HG02610 (cell line): Measurements from ENCODE around the gene PTGER3.

Experiments used
- ATAC-seq: cut with Tn5 transposase; IDR thresholded peaks from one replicate; pipeline ENCODE4 v1.9.1; 2021; ENCODE audit warnings: mild to moderate bottlenecking, moderate library complexity; ENCODE audit not compliant: unreplicated experiment

Gene PTGER3

DNA sequence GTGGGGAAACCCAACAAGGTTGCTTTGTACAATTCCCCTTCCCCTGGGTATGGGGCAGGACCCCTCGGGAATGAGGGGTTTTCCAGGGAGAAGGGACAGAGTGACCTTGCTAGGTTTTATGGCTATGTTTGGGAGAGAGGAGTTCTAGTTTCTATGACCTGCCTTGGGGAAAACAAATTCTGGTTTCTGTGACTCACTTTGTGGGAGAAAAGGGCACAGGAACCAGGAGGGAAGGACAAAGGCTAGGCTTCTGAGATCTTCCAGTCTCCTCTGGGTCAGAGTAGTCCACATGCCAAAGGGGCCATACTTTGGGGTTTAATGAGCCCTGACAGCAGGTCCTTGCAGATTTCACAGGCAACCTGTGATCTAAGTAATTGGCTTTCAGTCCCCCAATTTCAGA lies 5.5 kb upstream of the PTGER3 start:
- no peak for ATAC-seq

DNA sequence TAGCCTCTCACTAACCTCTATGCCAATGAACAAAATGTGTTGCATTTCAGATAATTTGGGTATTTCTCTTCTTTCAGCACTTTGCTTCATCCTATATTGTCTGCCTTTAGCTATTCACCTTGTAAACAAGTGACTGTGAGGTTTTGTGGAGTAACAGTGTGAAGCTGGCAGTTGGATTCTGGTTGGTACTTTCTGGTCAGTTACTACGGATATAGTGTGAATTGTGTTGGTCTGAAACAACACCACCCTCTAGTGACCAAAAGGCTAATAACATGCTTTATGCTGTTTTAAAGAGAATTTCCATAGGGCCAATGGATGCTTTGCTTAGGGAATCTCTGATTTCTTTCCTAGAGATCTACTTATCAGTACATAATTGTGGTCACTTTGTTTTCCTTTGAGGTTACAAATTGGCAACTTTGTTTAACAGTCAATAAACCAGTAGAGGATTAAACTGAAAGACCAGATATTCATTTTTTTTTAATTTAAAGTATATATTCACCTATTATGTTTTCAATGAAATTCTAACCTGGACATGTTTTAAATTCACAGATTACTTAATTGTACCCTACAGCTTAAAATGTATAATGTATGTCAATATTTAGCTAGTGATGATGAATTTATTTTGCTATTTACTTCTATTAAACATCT lies 2.5 kb upstream of the PTGER3 start:
- ATAC-seq = peak; percentile 56

DNA sequence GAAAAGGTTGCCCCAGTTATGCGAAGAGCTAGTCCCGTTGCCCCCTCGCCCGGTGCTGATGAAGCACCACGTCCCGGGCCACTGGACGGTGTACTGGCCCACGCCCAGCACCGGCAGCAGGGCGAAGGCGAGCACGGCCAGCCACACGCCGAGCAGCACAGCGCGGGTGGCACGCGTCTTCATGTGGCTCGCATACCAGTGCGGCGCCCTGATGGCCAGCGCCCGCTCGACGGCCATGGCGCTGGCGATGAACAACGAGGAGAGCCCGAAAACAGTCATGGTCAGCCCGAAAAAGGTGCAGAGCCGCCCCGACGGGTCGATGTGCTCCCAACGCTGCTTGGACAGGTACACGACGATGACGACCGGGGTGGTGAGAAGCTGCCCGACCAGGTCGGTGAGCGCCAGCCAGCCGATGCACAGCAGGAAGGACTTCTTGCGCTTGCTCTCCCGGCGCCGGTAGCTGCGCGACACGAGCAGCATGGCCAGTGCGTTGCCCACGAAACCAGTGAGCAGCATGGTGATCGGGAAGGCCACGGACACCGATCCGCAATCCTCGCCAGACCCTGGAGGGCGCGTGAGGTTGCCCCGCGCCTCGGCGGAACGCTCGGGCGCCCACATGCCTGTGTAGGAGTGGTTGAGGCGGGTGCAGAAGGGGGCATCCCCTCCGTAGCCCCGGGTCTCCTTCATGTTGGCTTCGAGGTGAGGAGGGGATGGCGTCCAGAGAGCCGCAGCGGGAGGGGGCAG lies 553 bp downstream of the PTGER3 start:
- ATAC-seq = peak; percentile 36

DNA sequence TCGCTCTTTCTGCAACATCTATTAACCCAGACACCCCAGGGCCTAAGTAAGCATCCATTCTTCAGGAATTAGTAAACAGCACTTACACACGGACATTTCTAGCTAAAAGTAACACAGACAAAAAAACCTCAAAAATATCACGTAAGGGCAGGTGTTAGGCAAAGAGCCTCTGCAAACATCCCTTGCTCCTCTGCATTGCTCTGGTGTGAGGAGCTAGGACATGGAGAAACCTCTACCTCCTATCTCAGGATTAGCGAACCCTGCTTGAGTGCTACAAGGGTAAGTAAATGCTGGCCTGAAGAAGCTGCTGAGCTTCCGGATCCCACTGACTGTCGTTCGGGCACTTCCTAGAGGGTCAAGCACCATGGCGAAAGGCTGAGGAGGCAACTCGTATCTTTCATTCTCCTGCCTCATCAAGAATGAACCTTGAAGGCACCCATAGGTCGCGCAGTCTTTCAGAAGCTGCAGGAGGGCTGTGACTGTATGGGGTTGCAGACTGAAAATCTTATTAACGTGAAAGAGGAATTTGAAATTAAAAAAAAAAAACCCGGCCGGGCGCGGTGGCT lies 2.1 kb downstream of the PTGER3 start:
- ATAC-seq = no peak

DNA sequence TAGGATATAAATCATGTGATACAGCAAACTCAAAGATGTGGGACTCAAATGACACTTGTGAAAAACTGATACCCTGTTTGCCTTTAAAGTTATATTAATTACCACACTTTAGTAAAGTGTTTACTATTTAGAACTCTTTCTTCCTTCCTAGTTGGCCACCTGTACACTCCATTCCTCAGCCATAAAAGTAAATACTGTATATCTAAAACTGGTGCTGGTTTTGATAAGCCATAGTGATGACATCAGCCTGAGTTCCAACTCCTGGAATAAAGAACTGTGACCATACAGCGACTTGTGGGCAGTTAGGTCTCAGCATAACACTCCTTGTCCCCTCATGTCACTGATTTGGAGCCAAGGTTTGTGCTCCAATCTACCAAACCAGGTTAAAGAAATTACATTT lies 2.8 kb downstream of the PTGER3 start:
- no peak for ATAC-seq

DNA sequence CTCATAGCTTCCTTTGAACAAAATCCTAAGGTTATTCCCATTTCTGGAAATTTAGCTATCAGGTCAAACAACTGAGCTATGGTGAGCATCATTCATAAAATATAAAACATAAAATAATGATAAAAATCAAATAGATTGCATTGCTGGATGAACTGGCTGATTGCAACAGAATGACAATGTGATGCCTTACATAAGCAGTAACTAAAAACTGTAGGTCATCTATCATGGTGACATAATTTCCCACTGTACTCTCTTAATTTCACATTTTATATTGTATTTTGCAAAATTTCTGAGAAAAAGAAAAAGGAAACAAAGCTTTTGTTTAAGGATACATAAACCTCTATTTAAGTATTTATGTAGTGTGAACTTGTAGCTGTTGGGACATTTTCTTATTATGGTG lies 4.6 kb downstream of the PTGER3 start:
- ATAC-seq = no peak

DNA sequence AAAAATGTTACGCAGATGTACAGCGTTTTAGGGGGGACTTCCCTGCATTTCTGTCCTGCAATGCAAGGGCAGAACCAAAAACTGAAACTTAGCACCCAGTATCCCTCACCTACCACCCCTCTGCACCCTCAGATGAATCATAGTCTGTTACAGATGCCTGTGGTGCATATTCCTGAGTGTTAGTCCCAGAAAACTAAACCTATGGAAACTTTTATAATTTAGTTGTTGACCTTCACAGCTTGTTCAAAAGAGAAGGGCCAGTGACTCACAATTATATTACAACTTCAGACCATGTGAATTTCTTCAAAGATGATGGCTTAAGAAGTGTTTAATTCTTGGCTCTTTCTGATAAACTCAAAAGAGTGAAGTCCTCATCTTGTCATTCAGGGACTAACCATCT lies 5.8 kb downstream of the PTGER3 start:
- no peak for ATAC-seq

DNA sequence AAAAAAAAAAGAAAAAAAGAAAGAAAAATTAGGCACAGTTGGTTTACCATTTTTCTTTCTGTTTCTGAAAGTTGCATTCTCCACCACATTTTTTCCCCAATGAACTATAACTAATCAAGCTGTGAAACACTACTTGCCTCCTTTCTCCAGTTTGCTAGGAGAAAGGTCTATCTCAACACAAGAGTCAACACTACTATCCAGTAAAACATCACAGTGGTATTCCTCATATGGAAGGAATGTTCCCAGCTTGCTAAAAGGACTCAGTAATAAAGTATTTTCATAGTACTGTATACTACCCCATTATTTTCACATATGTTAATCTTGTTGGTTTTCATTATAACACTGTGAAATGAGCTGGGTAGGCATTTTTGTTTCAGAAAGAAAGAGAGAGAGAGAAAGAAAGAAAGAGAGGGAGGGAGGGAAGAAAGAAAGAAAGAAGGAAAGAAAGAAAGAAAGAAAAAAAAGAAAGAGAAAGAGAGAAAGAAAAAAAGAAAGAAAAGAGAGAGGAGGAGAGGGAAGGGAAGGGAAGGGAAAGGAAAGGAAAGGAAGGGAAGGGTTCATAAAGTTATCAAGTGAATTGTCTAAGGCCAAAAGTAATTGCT lies 7.9 kb downstream of the PTGER3 start:
- no peak for ATAC-seq

DNA sequence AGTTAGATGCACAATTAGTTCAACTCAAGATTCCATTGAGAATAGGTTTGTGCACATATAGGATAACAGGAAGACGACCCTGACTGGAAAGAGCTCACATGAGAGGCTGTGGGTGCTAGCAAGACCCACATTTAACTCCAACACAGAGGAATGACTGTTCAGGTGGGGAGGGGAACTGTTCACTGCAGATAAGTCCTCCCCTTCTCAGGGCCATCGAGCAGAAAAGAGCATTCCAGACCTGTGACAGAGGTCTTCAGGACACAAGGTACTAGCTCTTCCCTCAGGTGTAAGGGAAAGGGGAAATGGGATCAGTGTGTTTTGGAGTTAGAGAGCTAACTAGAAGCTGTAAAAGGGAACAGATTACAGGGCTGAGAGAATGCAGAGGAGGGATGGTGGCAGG lies 8.7 kb downstream of the PTGER3 start:
- ATAC-seq = no peak

DNA sequence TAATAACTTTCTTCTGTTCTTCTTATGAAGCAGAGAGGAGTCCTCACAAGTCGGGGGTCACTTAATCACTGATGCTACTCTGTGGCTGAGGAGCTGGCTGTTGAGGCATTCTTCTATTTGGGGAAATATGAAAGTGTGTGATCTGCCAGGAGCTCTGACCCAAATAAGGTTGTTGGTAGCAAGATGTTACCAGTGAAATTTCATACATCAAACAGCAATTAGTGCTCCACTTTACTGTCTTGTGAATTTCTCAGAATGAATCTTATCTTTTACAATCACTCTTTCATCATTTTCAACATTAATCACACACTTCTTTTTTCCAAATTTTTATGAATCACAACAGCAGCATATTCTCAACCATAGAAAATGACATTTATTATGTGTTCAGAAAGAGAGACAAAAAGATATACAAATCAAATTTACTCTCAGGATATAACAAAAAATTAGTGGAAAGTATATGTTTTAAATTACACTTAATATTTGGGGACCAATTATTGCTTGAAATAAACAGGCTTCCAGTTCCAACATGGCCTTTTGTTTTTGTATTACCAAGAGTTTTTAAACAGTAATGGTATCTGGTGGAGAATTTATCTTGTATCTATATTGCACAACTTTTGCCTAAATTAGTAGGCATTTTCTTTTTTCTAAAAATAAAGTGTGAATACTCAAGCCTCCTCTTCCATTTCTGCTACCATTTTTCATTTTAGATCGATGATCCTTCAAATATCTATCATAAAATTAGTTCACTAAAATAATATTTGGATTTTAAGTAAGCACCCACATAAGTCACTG lies 9.6 kb downstream of the PTGER3 start:
- no peak for ATAC-seq

DNA sequence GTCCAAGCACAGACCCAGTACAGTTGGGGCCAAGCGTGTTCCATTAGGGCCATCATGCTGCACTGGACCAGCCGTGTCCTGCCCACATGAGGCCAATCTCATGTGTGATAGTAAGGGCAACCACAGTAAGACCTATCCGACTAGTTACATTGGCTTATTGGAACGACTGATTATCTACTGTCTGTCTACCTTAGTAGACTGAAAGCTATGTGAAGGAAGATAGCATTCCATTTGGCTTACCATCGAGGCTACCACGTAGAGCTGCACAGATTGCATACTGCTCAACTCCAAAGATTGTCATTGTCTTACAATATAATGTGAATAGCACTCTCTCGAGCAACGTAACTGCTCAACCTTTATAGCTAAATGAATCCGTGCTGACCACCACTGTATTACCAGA lies 10.6 kb downstream of the PTGER3 start:
- no peak for ATAC-seq

DNA sequence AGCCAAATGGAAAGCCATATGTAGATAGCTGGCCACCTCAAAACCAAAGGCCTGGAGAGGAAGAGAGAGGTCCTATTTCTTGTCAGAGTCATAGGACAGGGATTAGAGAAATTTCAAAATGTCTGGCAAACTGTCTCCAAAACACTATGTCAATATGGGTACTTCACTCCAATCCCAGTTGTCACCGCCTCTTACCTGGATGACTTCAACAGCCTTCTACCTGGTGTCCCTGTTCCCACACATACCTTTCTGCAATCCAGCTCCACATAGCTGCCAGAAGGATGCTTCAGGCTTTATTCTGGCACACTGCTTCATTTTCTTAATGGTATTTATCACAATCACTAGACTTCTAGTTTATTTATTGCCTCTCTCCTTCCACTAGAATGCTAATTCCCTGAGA lies 14.5 kb downstream of the PTGER3 start:
- no peak for ATAC-seq

DNA sequence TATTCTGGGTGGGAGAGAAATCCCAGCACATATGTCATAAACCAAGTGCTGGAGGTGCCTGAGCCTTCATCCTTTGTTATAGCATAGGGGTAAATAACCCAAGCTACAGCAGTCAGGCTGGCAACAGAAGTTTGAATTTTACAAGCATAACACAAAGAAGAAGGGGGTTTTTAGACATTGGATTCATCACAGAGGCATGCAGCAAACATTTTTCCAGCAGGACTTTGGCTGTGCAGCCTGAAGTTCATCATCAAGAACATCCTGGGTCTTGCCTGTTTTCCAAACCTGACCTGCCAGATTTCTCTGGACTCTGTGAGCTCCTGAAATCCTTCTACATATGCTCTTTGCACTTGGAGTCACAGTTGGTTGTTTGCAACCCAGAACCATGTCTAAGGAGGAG lies 16.2 kb downstream of the PTGER3 start:
- ATAC-seq = no peak

DNA sequence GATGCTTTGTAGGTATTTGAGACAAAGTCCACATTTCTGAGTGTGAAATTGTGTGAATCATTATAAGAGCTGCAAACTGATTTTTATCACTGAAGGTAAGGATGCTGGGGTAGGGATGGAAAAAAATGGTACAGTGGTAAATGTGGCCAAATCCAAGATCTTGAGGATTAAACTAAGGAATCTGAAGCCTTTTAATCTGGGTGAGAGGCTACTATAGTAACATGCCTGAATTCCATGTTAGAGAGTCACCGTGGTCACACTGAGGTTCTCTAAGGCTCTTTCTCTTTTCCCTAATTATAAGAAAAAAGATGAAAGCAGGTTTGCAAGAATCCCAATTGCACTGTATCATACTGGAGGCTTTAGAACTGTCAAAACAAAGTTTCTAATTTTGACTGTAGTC lies 17.6 kb downstream of the PTGER3 start:
- ATAC-seq = no peak

DNA sequence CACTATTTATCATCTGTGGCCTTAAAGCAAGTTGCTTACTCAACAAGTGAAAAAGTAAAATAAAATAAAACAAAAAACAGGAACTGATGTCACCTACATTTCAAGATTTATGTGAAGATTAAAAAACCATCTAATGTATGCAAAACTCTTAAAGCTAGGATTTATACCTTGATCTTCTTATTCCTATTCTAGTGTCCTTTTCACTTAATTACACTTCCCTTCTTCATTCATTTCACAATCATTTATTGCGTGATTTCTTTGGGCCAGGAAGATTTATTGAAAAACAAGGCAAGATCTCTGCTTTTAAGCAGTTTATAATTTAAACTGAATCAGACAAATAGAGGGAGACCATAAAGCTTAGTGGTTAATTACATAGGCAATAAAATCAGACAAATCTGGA lies 18.6 kb downstream of the PTGER3 start:
- no peak for ATAC-seq

DNA sequence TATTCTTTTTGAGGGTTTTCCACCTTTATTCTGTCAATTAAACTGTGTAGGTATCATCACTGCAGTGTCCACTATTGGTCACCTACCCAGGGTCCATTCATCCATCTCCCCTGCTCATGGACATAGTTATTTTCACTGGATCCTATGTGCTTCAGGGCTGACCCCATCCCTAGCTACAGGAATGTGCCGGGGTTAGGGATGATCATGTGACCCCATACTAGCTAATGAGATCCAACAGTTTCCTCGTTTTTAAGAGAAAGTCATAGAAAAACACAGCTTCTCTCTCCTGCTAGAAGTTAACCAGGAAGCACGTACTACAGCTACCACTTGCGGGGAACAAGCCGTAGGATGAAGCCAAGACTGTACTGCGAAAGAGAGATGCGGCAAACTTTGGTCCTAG lies 19.6 kb downstream of the PTGER3 start:
- ATAC-seq = no peak

DNA sequence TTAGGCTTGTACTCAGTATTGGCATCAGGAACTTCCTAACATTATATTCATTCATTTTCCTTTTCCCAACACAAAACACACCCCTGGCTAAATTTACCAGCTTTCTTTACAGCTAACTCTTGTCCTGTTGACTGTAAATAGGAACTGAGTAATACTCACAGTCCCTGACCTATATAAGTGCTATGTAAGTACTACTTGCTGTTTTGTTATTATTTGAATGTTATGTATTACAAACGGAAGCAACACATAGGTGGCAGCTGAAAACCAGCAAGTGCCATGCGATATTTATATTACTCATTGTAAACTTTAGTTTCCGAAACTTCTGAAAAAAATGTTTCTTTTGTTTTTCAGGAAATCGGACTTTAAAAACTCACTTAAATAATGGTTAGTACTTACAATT lies 21.5 kb downstream of the PTGER3 start:
- ATAC-seq = no peak

DNA sequence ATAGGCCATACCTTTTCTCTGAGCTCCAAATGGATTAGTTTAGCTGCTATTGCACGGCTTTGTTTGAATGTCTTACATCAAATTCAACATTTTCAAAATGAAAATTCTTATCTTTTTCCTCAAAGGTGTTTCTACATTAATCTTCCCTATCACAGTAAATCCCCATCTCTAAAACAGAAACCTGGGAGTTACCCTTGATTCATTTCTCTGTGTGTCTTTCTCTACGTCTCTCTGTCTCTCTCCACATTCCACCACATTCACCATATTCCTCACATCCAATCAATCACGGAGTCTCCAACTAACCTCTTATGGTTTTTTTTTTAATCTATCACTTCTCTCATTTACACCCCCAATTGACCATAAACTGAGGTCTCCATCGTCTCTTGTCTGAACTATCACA lies 24.1 kb downstream of the PTGER3 start:
- ATAC-seq = peak; percentile 64

DNA sequence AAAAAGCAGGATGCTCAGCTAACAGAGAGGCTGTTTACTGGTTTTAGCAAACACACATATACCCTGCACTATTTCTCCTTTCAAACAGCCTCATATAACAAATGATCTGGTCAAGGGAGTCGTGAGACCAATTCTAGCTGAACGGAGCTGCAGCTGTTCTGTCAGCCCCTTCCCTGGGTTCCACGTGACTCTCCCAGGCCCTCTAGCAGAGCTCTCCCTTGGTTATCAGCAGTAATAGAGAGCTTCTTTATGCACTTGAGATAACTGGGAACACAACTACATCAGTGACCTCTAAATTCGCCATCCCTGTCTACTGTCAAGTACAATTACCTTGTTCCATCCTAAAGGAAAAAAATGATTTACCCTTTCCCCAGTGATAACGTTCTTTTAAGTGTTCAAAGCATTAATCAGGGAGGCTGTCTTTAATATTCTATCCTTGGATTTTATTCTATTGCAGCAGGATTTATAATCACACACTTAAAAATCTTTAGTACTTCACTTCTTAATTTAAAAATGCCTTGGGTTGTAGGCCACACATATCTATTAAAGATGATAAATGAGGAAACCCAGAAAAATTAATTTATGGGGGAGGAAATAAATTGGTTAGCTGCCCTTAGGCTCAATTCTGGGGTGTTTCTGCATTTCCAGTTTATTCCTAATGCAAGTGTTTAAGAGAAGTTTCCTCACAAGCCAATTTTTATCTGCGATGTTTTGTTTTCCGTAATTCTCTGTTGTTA lies 28.2 kb downstream of the PTGER3 start:
- no peak for ATAC-seq

DNA sequence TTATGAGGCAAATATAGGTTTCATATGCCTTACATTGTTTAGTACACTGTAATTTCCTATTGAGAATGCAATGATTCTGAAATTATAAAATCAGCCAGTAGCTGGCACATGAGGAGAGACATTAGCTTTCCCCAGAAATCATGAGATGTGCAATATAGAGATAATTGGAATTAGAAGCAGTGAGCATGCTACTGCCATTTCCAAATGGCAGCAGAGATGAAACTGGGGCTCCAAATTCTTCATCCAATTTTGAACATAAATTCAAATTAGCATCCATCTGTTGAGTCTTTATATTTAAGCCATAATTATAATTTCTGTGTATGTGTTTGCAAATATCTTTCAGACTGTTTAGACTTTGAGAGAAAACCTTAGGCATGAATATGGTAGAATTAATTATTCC lies 28.8 kb downstream of the PTGER3 start:
- ATAC-seq = no peak

DNA sequence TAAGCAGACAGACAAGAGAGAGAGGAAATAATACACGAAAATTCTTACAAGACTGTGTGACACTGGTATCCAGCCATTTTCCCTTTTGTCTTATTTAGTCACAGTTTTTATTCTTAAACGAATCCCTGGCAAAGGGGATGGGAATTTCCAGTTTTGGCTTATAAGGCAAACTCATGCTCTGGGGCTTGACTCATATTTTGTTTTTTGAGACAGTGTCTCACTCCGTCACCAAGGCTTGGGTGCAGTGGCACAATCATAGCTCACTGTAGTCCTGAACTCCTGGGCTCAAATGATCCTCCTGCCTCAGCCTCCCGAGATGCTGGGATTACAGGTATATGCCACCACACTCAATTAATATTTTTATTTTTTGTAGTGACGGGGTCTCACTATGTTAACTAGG lies 31.9 kb downstream of the PTGER3 start:
- ATAC-seq = no peak
